ENCODE results near the gene SIM2. TPM values are rescaled to one million over a fixed set of nuclear protein-coding genes. Genes with fewer than 3 reads are reported as not detected.

Gene SIM2
- total RNA-seq, 1 experiment from 2014 or later = 23.9 TPM

DNA sequence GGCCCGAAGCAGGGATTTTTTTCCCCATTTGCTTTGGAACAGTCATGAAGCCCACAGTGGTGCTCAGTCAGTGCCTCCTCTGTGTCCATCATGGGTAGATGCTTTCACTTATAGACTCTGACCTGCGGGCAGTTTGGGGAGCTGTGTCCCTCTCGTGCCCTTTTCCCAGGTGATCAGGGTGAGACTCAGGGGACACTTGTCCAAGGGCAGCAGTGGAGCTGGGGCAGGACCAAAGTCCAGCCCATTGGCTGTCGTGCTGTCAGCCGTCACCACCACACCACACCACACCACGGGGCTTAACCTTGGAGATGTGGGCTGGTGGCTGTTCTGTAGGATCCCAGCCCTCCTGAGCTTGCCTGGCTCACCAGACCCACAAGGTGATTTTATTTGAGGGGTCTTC is 34.9 kb downstream of the SIM2 start:
- no peak overlapping the region for H3K9ac ChIP-seq (ENCODE audit: low read length)
- H3K4me2 ChIP-seq (ENCODE audit: low read length) = no peak overlapping the region
- DNase-seq (ENCODE audit: low read depth, low spot score) = no peak
- H3K36me3 ChIP-seq (ENCODE audit: control insufficient read depth in 1 of 2, insufficient read depth in 2 of 2, low read length in 2 of 2) = peaks cover 0 to 14% of the 10 kb centered on the region in 2 experiments; a peak in 2 of 4 replicates
- RAD21 ChIA-PET (ENCODE audit: low non-redundant PET in 1 of 2, low total read pairs in 2 of 2, uncharacterized antibody in 2 of 2, unreplicated experiment in 2 of 2) = no interaction called here
- intact Hi-C loops (cut with micrococcal nuclease) = no loop called here
- H3K9me2 ChIP-seq (ENCODE audit: insufficient read depth) = no peaks in the 10 kb centered on the region
- no peaks in the 10 kb centered on the region for H4K20me1 ChIP-seq (ENCODE audit: insufficient read depth)
- POLR2A ChIA-PET = no interaction called here
- CTCF ChIA-PET = no interaction called here
- no peaks in the 10 kb centered on the region for H3K9me3 ChIP-seq (ENCODE audit: control insufficient read depth in 1 of 2, insufficient read depth in 1 of 2, low read depth in 1 of 2, low read length in 2 of 2)
- no peak overlapping the region for H2AFZ ChIP-seq (ENCODE audit: low read depth, low read length, poor library complexity, severe bottlenecking)
- H3K4me3 ChIP-seq (replicated peaks in 1 of 2; ENCODE audit: low read depth in 1 of 2, low read length in 2 of 2) = no peak overlapping the region
- H3K27ac ChIP-seq (ENCODE audit: low read depth, low read length) = no peak overlapping the region
- TF ChIP-seq, protein P1, sequence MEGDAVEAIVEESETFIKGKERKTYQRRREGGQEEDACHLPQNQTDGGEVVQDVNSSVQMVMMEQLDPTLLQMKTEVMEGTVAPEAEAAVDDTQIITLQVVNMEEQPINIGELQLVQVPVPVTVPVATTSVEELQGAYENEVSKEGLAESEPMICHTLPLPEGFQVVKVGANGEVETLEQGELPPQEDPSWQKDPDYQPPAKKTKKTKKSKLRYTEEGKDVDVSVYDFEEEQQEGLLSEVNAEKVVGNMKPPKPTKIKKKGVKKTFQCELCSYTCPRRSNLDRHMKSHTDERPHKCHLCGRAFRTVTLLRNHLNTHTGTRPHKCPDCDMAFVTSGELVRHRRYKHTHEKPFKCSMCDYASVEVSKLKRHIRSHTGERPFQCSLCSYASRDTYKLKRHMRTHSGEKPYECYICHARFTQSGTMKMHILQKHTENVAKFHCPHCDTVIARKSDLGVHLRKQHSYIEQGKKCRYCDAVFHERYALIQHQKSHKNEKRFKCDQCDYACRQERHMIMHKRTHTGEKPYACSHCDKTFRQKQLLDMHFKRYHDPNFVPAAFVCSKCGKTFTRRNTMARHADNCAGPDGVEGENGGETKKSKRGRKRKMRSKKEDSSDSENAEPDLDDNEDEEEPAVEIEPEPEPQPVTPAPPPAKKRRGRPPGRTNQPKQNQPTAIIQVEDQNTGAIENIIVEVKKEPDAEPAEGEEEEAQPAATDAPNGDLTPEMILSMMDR (IDR thresholded peaks at IDR 0.05 in 2 of 3, conservative IDR thresholded peaks at IDR 0.05 in 1 of 3; ENCODE audit: borderline replicate concordance in 1 of 3, insufficient read depth in 1 of 3, low read depth in 2 of 3, low read length in 2 of 3) = no peak
- no peak for TF ChIP-seq REST (IDR thresholded peaks at IDR 0.05; ENCODE audit: low read depth)
- H3K79me2 ChIP-seq (ENCODE audit: insufficient read depth, low read length) = no peaks in the 10 kb centered on the region
- BruUV-seq (replicated peaks) = no TSS peak
- no peak for ATAC-seq
- no peaks in the 10 kb centered on the region for H3K27me3 ChIP-seq (ENCODE audit: insufficient read depth, low read length)
- no peaks in the 10 kb centered on the region for H3K4me1 ChIP-seq (ENCODE audit: control insufficient read depth in 1 of 2, insufficient read depth in 2 of 2, low read length in 2 of 2)
